Glutamatergic neuron (in vitro differentiated cells): Measurements from ENCODE around the gene EXOC6B. TPM values are rescaled to one million over a fixed set of nuclear protein-coding genes. Genes with fewer than 3 reads are reported as not detected.

Source experiments
- DNase-seq: peaks from one replicate; pipeline ENCODE4 v3.0.0; 2022
- H3K27ac Mint-ChIP-seq: one replicate; pipeline ENCODE4 v1.8.0; 2020; ENCODE audit warnings: mild to moderate bottlenecking, mixed read lengths, inconsistent platforms; ENCODE audit not compliant: unreplicated experiment
- H3K27me3 Mint-ChIP-seq: one replicate; pipeline ENCODE4 v1.8.0; 2020; ENCODE audit warnings: mild to moderate bottlenecking, moderate library complexity, mixed read lengths, inconsistent platforms; ENCODE audit not compliant: unreplicated experiment
- H3K36me3 Mint-ChIP-seq: one replicate; pipeline ENCODE4 v1.8.0; 2020; ENCODE audit warnings: mild to moderate bottlenecking, mixed read lengths, inconsistent platforms; ENCODE audit not compliant: unreplicated experiment
- H3K4me1 Mint-ChIP-seq: one replicate; pipeline ENCODE4 v1.8.0; 2020; ENCODE audit warnings: mild to moderate bottlenecking, low read depth, mixed read lengths, inconsistent platforms; ENCODE audit not compliant: unreplicated experiment
- H3K4me3 Mint-ChIP-seq: one replicate; pipeline ENCODE4 v1.8.0; 2020; ENCODE audit warnings: mild to moderate bottlenecking, mixed read lengths, inconsistent platforms; ENCODE audit not compliant: unreplicated experiment
- H3K9me3 Mint-ChIP-seq: one replicate; pipeline ENCODE4 v1.8.0; 2020; ENCODE audit warnings: mild to moderate bottlenecking, moderate library complexity, mixed read lengths, inconsistent platforms; ENCODE audit not compliant: unreplicated experiment
- total RNA-seq: library from RNA; stranded (reverse); fragmentation: NEBNext Ultra II Directional; extraction: Animal tissue kit (Norgen Biotek cat#: 25700); gene quantifications from one replicate; pipeline ENCODE4 v1.2.1, GENCODE V29; 2021; ENCODE audit not compliant: unreplicated experiment
- TF ChIP-seq, protein P1 (sequence below): fragments of 200-600 bp; sonication (generic); IDR thresholded peaks from one replicate; pipeline ENCODE4 v1.5.0; 2021; ENCODE audit not compliant: partially characterized antibody, unreplicated experiment

The EXOC6B gene
- total RNA-seq, 1 donor from 2014 or later, result 34.5 TPM

DNA sequence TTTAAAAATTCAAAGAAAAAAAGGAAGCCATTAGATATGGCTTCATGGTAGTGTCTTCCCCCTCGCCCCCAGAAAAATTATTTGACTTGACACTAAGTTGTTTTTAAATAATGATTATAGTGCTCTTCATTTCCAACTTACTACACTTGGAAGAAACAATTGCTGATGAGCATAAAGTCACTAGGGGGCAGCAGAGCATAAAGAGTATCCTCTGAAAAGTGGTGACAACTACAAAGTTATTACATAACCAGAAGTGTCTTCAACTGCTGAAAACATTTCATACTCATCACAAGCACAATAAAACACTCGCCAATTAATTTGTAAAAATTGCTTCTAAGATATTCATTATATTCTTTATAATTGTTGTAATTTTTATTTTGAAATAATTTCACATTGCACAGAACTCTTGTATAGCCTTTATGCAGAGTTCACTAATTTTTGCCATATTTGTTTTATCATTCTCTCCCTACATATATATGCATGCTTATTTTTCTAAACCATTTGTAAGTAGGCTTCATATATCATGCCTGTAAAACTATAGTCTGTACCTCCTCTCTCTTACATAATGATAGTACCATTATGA, 54.9 kb downstream of the EXOC6B start:
- TF ChIP-seq, protein P1, sequence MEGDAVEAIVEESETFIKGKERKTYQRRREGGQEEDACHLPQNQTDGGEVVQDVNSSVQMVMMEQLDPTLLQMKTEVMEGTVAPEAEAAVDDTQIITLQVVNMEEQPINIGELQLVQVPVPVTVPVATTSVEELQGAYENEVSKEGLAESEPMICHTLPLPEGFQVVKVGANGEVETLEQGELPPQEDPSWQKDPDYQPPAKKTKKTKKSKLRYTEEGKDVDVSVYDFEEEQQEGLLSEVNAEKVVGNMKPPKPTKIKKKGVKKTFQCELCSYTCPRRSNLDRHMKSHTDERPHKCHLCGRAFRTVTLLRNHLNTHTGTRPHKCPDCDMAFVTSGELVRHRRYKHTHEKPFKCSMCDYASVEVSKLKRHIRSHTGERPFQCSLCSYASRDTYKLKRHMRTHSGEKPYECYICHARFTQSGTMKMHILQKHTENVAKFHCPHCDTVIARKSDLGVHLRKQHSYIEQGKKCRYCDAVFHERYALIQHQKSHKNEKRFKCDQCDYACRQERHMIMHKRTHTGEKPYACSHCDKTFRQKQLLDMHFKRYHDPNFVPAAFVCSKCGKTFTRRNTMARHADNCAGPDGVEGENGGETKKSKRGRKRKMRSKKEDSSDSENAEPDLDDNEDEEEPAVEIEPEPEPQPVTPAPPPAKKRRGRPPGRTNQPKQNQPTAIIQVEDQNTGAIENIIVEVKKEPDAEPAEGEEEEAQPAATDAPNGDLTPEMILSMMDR, result peak; percentile 80
- peaks cover 2% of the 10 kb centered on the region for H3K9me3 Mint-ChIP-seq
- no peak for DNase-seq
- H3K27me3 Mint-ChIP-seq, result no peaks in the 10 kb centered on the region
- no peak overlapping the region for H3K4me3 Mint-ChIP-seq
- H3K36me3 Mint-ChIP-seq, result no peaks in the 10 kb centered on the region
- H3K4me1 Mint-ChIP-seq, result no peaks in the 10 kb centered on the region
- no peak overlapping the region for H3K27ac Mint-ChIP-seq

DNA sequence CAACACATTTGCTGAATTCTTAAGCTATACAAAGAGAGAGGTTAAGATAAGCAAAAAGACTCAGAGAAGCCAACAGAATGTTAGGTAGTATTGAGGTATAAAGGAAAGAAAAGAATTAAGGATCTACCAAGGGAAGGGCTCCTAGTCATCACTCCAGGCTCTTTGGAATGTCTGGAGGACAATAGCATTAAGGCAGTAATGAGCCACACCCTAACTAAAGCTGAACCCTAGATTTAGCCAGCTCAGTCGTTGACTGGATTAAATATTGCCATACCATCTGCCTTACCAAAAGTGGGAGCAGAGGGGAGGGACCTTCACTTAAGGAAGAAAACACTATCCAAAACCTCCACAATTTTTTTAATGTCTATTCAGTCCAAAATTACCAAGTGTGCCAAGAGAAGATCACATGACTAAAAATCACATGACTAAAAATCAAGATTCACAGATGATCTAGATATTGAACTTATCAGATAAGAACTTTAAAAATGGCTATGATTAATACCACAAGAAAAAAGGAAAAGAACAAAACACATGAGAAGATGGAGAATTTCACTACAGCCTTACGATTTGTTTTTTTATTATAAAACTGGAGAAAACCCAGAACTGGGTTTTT, 59.7 kb downstream of the EXOC6B start:
- H3K9me3 Mint-ChIP-seq, result peaks cover 6% of the 10 kb centered on the region
- TF ChIP-seq, protein P1, result no peak
- H3K27ac Mint-ChIP-seq, result no peak overlapping the region

DNA sequence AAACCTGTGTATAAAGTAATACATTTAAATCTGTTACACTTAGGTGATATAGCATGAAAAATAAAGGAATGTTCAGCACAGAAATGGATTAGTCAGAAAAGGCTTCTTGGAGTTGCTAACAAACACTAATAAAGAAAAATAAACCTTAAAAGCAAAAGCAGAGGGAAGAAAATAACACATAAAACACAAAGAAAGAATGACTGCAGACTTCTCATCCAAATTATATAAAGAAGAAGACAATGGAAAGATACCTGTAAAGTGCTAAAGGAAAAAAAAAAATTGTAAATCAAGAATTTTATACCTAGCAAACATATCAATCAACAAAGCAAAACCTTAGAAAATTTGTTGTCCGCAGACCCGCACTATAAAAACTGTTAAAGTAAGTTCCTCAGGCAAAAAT, 63.6 kb downstream of the EXOC6B start:
- no peak for DNase-seq
- Mint-ChIP-seq H3K27ac (no peak overlapping the region), H3K4me3 (no peak overlapping the region), H3K9me3 (peaks cover 6% of the 10 kb centered on the region), H3K27me3 (no peaks in the 10 kb centered on the region), H3K4me1 (no peaks in the 10 kb centered on the region), H3K36me3 (peaks cover 12% of the 10 kb centered on the region)
- TF ChIP-seq, protein P1, result no peak

More for the DNA sequence above, 59.7 kb downstream of the EXOC6B start:
- peaks cover 4% of the 10 kb centered on the region for H3K36me3 Mint-ChIP-seq
- H3K27me3 Mint-ChIP-seq, result no peaks in the 10 kb centered on the region
- DNase-seq, result no peak
- no peaks in the 10 kb centered on the region for H3K4me1 Mint-ChIP-seq
- H3K4me3 Mint-ChIP-seq, result no peak overlapping the region

DNA sequence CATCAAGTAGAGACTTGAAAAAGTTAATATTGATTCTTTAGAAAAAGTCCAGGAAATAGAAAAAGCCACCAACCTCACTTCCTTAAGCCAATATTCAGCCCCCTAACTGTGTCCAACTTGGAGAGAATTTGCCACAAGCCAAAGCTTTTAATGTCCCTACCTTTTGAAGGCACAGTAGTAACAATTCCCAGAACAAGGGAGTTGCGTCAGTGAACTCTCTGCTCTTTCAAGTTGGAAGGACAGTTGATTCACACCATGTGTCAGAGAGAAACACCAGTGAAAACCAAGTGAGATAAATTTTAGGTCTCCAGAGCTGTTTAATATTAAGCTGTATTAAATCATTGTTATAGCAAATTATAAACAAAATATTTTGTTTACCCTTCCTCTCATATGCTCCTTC, 66.1 kb downstream of the EXOC6B start:
- peaks cover 12% of the 10 kb centered on the region for H3K36me3 Mint-ChIP-seq
- TF ChIP-seq, protein P1, result no peak
- peaks cover 4% of the 10 kb centered on the region for H3K9me3 Mint-ChIP-seq
- H3K27ac Mint-ChIP-seq, result no peak overlapping the region
- no peak for DNase-seq
- H3K4me3 Mint-ChIP-seq, result no peak overlapping the region
- H3K4me1 Mint-ChIP-seq, result no peaks in the 10 kb centered on the region
- H3K27me3 Mint-ChIP-seq, result no peaks in the 10 kb centered on the region

DNA sequence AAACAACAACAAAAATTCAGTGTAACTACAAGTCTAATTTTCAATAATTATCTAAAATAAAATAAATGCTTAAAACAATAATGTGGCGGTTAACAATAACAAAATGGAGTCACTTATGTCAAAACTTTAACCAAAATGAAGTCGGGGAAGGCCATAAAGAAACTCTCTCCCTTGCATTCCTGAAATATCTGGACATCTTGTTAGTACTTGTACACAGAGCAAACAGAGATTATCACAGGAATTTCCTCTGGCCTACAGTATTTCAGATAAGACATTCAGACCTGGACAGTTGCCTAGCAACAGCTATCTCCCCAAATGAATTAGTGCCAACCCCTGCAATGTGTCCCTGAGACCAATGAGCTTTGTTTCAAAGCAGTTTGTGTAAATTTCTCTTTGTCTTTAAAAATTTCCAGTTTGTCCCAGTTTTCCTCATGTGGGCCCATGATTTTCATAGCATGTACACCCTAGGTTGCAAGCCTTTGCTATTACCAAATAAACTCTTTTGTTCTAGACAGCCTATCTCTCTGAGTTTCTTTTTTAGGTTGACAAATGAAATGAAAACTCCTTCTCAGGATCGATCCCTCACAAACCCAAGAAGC, 68.6 kb downstream of the EXOC6B start:
- no peak overlapping the region for H3K4me3 Mint-ChIP-seq
- H3K27ac Mint-ChIP-seq, result no peak overlapping the region
- DNase-seq, result no peak
- TF ChIP-seq, protein P1, result no peak
- peaks cover 2% of the 10 kb centered on the region for H3K9me3 Mint-ChIP-seq
- H3K4me1 Mint-ChIP-seq, result no peaks in the 10 kb centered on the region
- H3K36me3 Mint-ChIP-seq, result peaks cover 12% of the 10 kb centered on the region
- no peaks in the 10 kb centered on the region for H3K27me3 Mint-ChIP-seq
